PC-9 (cell line): Measurements from ENCODE around the gene LPAR2. TPM values are rescaled to one million over a fixed set of nuclear protein-coding genes. Genes with fewer than 3 reads are reported as not detected.
"Not testable (repeated sequence)": the region's sequence is repeated elsewhere in the genome, so short reads cannot be mapped to it uniquely, and the experiment has no call there.

Source experiments
- BruUV-seq: library from RNA; stranded (reverse); fragments of 400-500 nt; replicated peaks from 2 replicates; lab custom pipeline; 2021; lab: Mats Ljungman, UMichigan
- CTCF ChIA-PET: fragments of 300-600 bp; sonication (Branson Sonifier 250); formaldehyde crosslinking; loops from one replicate; lab custom pipeline; 2022; ENCODE audit warnings: antibody characterized with exemption; lab: Charles Lee
- POLR2A ChIA-PET: fragments of 300-600 bp; sonication (Branson Sonifier 250); formaldehyde crosslinking; loops from one replicate; lab custom pipeline; 2022; ENCODE audit warnings: antibody characterized with exemption; ENCODE audit not compliant: unreplicated experiment; lab: Charles Lee
- DNase-seq, 2 experiments: peaks; one replicate each; pipeline versions ENCODE4 v3.0.0 to v3.0.0-alpha.2; 2015 to 2022; ENCODE audit warnings: mixed read lengths in 1 of 2
- H2AFZ ChIP-seq: fragments of 200-600 bp; sonication (generic); 2 replicates; pipeline ENCODE4 v1.8.1; 2017; ENCODE audit warnings: antibody characterized with exemption
- H3F3A ChIP-seq: fragments of 200-600 bp; sonication (generic); 2 replicates; pipeline ENCODE4 v1.8.1; 2017; ENCODE audit warnings: antibody characterized with exemption, mild to moderate bottlenecking, low read depth; ENCODE audit not compliant: insufficient read depth
- H3K27ac ChIP-seq: fragments of 200-600 bp; sonication (generic); 2 replicates; pipeline ENCODE4 v1.6.1; 2016; ENCODE audit warnings: mixed run types
- H3K27me3 ChIP-seq: fragments of 200-600 bp; sonication (generic); 2 replicates; pipeline ENCODE4 v1.6.1; 2016; ENCODE audit warnings: low read depth, mixed run types; ENCODE audit not compliant: insufficient read depth
- H3K36me3 ChIP-seq: fragments of 200-600 bp; sonication (generic); 2 replicates; pipeline ENCODE4 v1.6.1; 2016; ENCODE audit warnings: low read depth, mixed run types
- H3K4me1 ChIP-seq: fragments of 200-600 bp; sonication (generic); replicated peaks from 2 replicates; pipeline ENCODE4 v1.6.1; 2016; ENCODE audit warnings: mixed run types; ENCODE audit not compliant: insufficient read depth
- H3K4me2 ChIP-seq: fragments of 200-600 bp; sonication (generic); 2 replicates; pipeline ENCODE4 v1.6.1; 2017; ENCODE audit warnings: mixed run types
- H3K4me3 ChIP-seq: fragments of 200-600 bp; sonication (generic); 2 replicates; pipeline ENCODE4 v1.6.1; 2016; ENCODE audit warnings: mixed run types
- H3K79me2 ChIP-seq: fragments of 200-600 bp; sonication (generic); 2 replicates; pipeline ENCODE4 v1.6.1; 2017; ENCODE audit warnings: low read depth, mixed run types
- H3K9me2 ChIP-seq: fragments of 200-600 bp; sonication (generic); 2 replicates; pipeline ENCODE4 v1.8.1; 2017; ENCODE audit warnings: mild to moderate bottlenecking; ENCODE audit not compliant: insufficient read depth
- H3K9me3 ChIP-seq: fragments of 200-600 bp; sonication (generic); 2 replicates; pipeline ENCODE4 v1.8.1; 2016; ENCODE audit warnings: low read depth; ENCODE audit not compliant: insufficient read depth
- H4K20me1 ChIP-seq: fragments of 200-600 bp; sonication (generic); 2 replicates; pipeline ENCODE4 v1.8.1; 2017; ENCODE audit not compliant: insufficient read depth
- EZH2 ChIP-seq: fragments of 200-600 bp; sonication (generic); IDR thresholded peaks from 2 replicates; pipeline ENCODE4 v1.8.0; 2017; ENCODE audit warnings: antibody characterized with exemption, low read depth
- intact Hi-C: fragments of 100-400 bp; cut with micrococcal nuclease; formaldehyde crosslinking; loops from one replicate; pipeline ENCODE4 v1.10.0; 2022; ENCODE audit not compliant: unreplicated experiment
- total RNA-seq: library from RNA; stranded (reverse); gene quantifications from 2 replicates; pipeline ENCODE4 v1.2.3, GENCODE V29; 2021
- TF ChIP-seq, protein P1 (sequence below): fragments of 200-600 bp; sonication (generic); conservative IDR thresholded peaks from 2 replicates; pipeline ENCODE4 v1.6.1; 2017; ENCODE audit warnings: mixed run types, antibody characterized with exemption, mild to moderate bottlenecking, moderate library complexity

The LPAR2 gene
- total RNA-seq, 1 experiment from 2014 or later, result 29.2 TPM

DNA sequence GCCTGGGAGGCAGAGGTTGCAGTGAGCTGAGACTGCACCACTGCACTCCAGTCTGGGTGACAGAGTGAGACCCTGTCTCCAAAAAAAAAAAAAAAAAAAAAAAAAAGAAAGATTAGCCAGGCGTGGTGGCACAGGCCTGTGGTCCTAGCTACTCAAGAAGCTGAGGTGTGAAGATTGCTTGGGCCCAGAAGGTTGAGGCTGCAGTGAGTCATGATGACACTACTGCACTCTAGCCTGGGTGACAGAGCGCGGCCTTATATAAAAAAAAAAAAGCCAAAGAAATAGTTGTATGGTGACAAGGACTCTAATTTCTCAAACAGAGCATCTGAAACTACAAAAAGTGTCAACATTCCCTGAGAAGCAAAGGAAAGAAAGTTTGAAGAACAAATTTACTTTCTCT, 12.9 kb downstream of the LPAR2 start:
- H3K4me2 ChIP-seq, result peak overlapping the region; percentile 47
- H3K79me2 ChIP-seq, result peaks cover 21% of the 10 kb centered on the region
- H3K4me3 ChIP-seq, result no peak overlapping the region
- H3K27me3 ChIP-seq, result no peaks in the 10 kb centered on the region
- ChIA-PET POLR2A (interaction anchor here (0.6 to 0.7 kb wide), 2 partner anchors 13 to 206 kb away, joined by 5 to 7 read pairs; partner anchors contain the start of genes LPAR2 and ZNF506), CTCF (no interaction called here)
- no TSS peak for BruUV-seq
- H3K36me3 ChIP-seq, result no peaks in the 10 kb centered on the region
- intact Hi-C loops, result no loop called here
- H3F3A ChIP-seq, result peaks cover 54% of the 10 kb centered on the region
- no peaks in the 10 kb centered on the region for H3K9me3 ChIP-seq
- peaks cover 60% of the 10 kb centered on the region for H3K4me1 ChIP-seq
- peak; percentile 53 to 91 for DNase-seq
- no peak for TF ChIP-seq EZH2
- TF ChIP-seq, protein P1, sequence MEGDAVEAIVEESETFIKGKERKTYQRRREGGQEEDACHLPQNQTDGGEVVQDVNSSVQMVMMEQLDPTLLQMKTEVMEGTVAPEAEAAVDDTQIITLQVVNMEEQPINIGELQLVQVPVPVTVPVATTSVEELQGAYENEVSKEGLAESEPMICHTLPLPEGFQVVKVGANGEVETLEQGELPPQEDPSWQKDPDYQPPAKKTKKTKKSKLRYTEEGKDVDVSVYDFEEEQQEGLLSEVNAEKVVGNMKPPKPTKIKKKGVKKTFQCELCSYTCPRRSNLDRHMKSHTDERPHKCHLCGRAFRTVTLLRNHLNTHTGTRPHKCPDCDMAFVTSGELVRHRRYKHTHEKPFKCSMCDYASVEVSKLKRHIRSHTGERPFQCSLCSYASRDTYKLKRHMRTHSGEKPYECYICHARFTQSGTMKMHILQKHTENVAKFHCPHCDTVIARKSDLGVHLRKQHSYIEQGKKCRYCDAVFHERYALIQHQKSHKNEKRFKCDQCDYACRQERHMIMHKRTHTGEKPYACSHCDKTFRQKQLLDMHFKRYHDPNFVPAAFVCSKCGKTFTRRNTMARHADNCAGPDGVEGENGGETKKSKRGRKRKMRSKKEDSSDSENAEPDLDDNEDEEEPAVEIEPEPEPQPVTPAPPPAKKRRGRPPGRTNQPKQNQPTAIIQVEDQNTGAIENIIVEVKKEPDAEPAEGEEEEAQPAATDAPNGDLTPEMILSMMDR, result no peak
- no peaks in the 10 kb centered on the region for H4K20me1 ChIP-seq
- no peaks in the 10 kb centered on the region for H3K9me2 ChIP-seq
- H3K27ac ChIP-seq, result peak overlapping the region; percentile 87
- H2AFZ ChIP-seq, result no peak overlapping the region

DNA sequence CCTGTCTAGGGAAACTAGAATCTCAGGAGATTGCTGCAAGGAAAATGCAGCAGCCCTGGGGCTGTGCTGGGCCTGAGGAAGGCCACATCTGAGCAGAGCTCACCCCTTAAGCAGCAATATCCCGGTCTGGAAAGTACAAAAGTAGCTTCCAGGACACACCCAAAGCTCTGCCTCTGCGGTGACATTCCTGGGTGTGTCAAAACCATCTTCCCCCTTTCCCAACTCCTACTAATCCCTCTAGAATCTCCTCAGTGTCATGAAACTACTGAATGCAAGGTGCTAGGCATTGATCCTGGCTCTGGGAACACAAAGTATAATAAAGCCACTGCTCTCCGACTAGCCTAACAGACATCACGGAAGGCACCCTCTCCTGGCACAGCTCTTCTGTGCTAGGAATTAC, 14.5 kb downstream of the LPAR2 start:
- peak; percentile 67 to 90 for DNase-seq
- POLR2A ChIA-PET, result no interaction called here
- CTCF ChIA-PET, result interaction anchor here (1.5 kb wide), 1 partner anchor 17 kb away, joined by 4 read pairs; no protein-coding TSS in a partner anchor
- Histone ChIP-seq H3K9me2 (no peaks in the 10 kb centered on the region), H2AFZ (no peak overlapping the region), H3F3A (peaks cover 42% of the 10 kb centered on the region), H4K20me1 (no peaks in the 10 kb centered on the region), H3K4me2 (peak overlapping the region; percentile 58), H3K27me3 (no peaks in the 10 kb centered on the region), H3K9me3 (no peaks in the 10 kb centered on the region), H3K4me1 (peaks cover 54% of the 10 kb centered on the region), H3K36me3 (no peaks in the 10 kb centered on the region), H3K79me2 (peaks cover 21% of the 10 kb centered on the region), H3K4me3 (no peak overlapping the region), H3K27ac (peak overlapping the region; percentile 87)
- intact Hi-C loops, result no loop called here
- TF ChIP-seq, protein P1, result no peak
- no peak for TF ChIP-seq EZH2
- no TSS peak for BruUV-seq

- no peak overlapping the region for H2AFZ ChIP-seq
- no peaks in the 10 kb centered on the region for H3K27me3 ChIP-seq
- peaks cover 49% of the 10 kb centered on the region for H3K4me1 ChIP-seq
- TF ChIP-seq EZH2, result no peak
- TF ChIP-seq, protein P1, result no peak
- peak in 1 of 2 experiments; percentile 10 for DNase-seq
- CTCF ChIA-PET, result no interaction called here
- no peak overlapping the region for H3K4me2 ChIP-seq
- POLR2A ChIA-PET, result interaction anchor here (0.5 kb wide), 1 partner anchor 35 kb away, joined by 4 read pairs; no protein-coding TSS in a partner anchor
- intact Hi-C loops, result no loop called here
- H3K27ac ChIP-seq, result no peak overlapping the region
- H3K9me3 ChIP-seq, result no peaks in the 10 kb centered on the region
- no peaks in the 10 kb centered on the region for H3K9me2 ChIP-seq
- no TSS peak for BruUV-seq
- no peak overlapping the region for H3K4me3 ChIP-seq
- H3K79me2 ChIP-seq, result peaks cover 11% of the 10 kb centered on the region
- no peaks in the 10 kb centered on the region for H4K20me1 ChIP-seq
- H3K36me3 ChIP-seq, result no peaks in the 10 kb centered on the region
- peaks cover 54% of the 10 kb centered on the region for H3F3A ChIP-seq
Measured at GRCh38 chr19:19610376-19611202, 17.4 kb downstream of the LPAR2 start.

- intact Hi-C loops, result loop anchor here (1.0 kb wide), 2 partner anchors 11 to 15 kb away; no protein-coding TSS in a partner anchor
- H3K27me3 ChIP-seq, H3K36me3 ChIP-seq, H3K9me3 ChIP-seq, BruUV-seq, H3K79me2 ChIP-seq, H4K20me1 ChIP-seq, H3K9me2 ChIP-seq, H2AFZ ChIP-seq: not testable (repeated sequence)
- ChIA-PET CTCF (interaction anchor here (0.5 kb wide), 1 partner anchor 59 kb away, joined by 3 read pairs; no protein-coding TSS in a partner anchor), POLR2A (interaction anchor here (0.6 to 0.7 kb wide), 3 partner anchors 11 to 345 kb away, joined by 3 to 5 read pairs (median 3); no protein-coding TSS in a partner anchor)
- Histone ChIP-seq H3K4me3 (0 out of 2 replicates have a peak overlapping the region, but pooled peaks have one; percentile 6), H3K27ac (peak overlapping the region; percentile 76), H3K4me2 (peak overlapping the region; percentile 66), H3K4me1 (peaks cover 41% of the 10 kb centered on the region), H3F3A (peaks cover 41% of the 10 kb centered on the region)
- DNase-seq, result peak in 1 of 2 experiments; percentile 32
Measured at GRCh38 chr19:19606686-19607085, 21.3 kb downstream of the LPAR2 start.
